GM19463 (cell line): ENCODE results near the gene DKC1.
A peak's percentile ranks its signal among the peaks of the same experiment; 100 is the strongest.

ENCODE experiments used
- ATAC-seq: cut with Tn5 transposase; IDR thresholded peaks from one replicate; pipeline ENCODE4 v1.9.1; 2021; ENCODE audit warnings: mild to moderate bottlenecking, moderate library complexity; ENCODE audit not compliant: unreplicated experiment

Gene DKC1

GRCh38 chrX:154762537-154763296, at the start of gene DKC1:
Gene DKC1, plus strand, starts transcription at chrX:154762864. Its CDS starts 102 bp downstream, at chrX:154762966.
- ATAC-seq, result peak; percentile 84

GRCh38 chrX:154714925-154715324, 47.7 kb upstream of the DKC1 start:
- ATAC-seq, result peak; percentile 49

- ATAC-seq, result no peak
Measured at GRCh38 chrX:154715825-154716224, 46.8 kb upstream of the DKC1 start.

- ATAC-seq, result no peak
Measured at GRCh38 chrX:154717824-154718223, 44.8 kb upstream of the DKC1 start.

- no peak for ATAC-seq
Measured at GRCh38 chrX:154718616-154719015, 44.0 kb upstream of the DKC1 start.

GRCh38 chrX:154719132-154719675, 43.5 kb upstream of the DKC1 start:
- ATAC-seq, result no peak

- ATAC-seq, result no peak
Measured at GRCh38 chrX:154720067-154720466, 42.6 kb upstream of the DKC1 start.

- ATAC-seq, result no peak
Measured at GRCh38 chrX:154721155-154721554, 41.5 kb upstream of the DKC1 start.

GRCh38 chrX:154724993-154725756, 37.5 kb upstream of the DKC1 start:
- ATAC-seq, result peak; percentile 52

- no peak for ATAC-seq
Measured at GRCh38 chrX:154727418-154727817, 35.2 kb upstream of the DKC1 start.

- no peak for ATAC-seq
Measured at GRCh38 chrX:154727871-154728270, 34.8 kb upstream of the DKC1 start.

- no peak for ATAC-seq
Measured at GRCh38 chrX:154728431-154729190, 34.1 kb upstream of the DKC1 start.

GRCh38 chrX:154729439-154729838, 33.2 kb upstream of the DKC1 start:
- no peak for ATAC-seq

GRCh38 chrX:154730253-154730891, 32.3 kb upstream of the DKC1 start:
- no peak for ATAC-seq

- ATAC-seq, result no peak
Measured at GRCh38 chrX:154731184-154731583, 31.5 kb upstream of the DKC1 start.

GRCh38 chrX:154731881-154732280, 30.8 kb upstream of the DKC1 start:
- no peak for ATAC-seq

GRCh38 chrX:154732421-154733065, 30.1 kb upstream of the DKC1 start:
- ATAC-seq, result no peak

GRCh38 chrX:154733066-154733425, 29.6 kb upstream of the DKC1 start:
- ATAC-seq, result no peak

GRCh38 chrX:154734061-154734781, 28.4 kb upstream of the DKC1 start:
- peak; percentile 59 for ATAC-seq
